Gastroesophageal sphincter (tissue), 4 donors: ENCODE results near the gene STK11IP. TPM values are rescaled to one million over a fixed set of nuclear protein-coding genes. Genes with fewer than 3 reads are reported as not detected.

ENCODE experiments used
- ATAC-seq: fragments of 150-250 bp; one replicate; pipeline ENCODE4 v1.9.1; 2016; ENCODE audit warnings: mild to moderate bottlenecking, moderate library complexity
- H3K27ac ChIP-seq, 4 donors: fragments of 200-600 bp; sonication (generic) in 3 of 4; 1 replicate in 3 of 4; 2 replicates in 1 of 4; pipeline ENCODE4 v1.5.1; 2016 to 2019
- H3K27me3 ChIP-seq: fragments of 200-600 bp; sonication (generic); one replicate; pipeline ENCODE4 v1.5.1; 2019
- H3K36me3 ChIP-seq, 2 donors: fragments of 200-600 bp; sonication (generic); one replicate each; pipeline ENCODE4 v1.5.1; 2019; ENCODE audit warnings: control low read depth in 1 of 2
- H3K4me1 ChIP-seq, 3 donors: fragments of 200-600 bp; sonication (generic); 1 replicate in 2 of 3; 2 replicates in 1 of 3; pipeline ENCODE4 v1.5.1; 2016 to 2019; ENCODE audit warnings: control low read depth in 2 of 3
- H3K4me3 ChIP-seq, 2 donors: fragments of 200-600 bp; sonication (generic); one replicate each; pipeline ENCODE4 v1.5.1; 2019; ENCODE audit warnings: mild to moderate bottlenecking in 1 of 2, moderate library complexity in 1 of 2
- H3K9me3 ChIP-seq, 3 donors: fragments of 200-600 bp; sonication (generic); one replicate each; pipeline ENCODE4 v1.5.1; 2017 to 2019; ENCODE audit warnings: control low read depth in 2 of 3
- CTCF ChIP-seq, 4 experiments: fragments of 200-600 bp in 2 of 4; fragments of 450-650 bp in 2 of 4; sonication (generic) in 1 of 4; IDR thresholded peaks; one replicate each; pipeline ENCODE4 v1.5.1; 2017 to 2019; ENCODE audit warnings: antibody characterized with exemption in 4 of 4, mild to moderate bottlenecking in 2 of 4, moderate library complexity in 2 of 4
- EP300 ChIP-seq: sonication (generic); formaldehyde crosslinking; IDR thresholded peaks from one replicate; pipeline ENCODE4 v1.6.1; 2017; ENCODE audit warnings: antibody characterized with exemption, mild to moderate bottlenecking
- POLR2A ChIP-seq, 2 donors: fragments of 450-650 bp; IDR thresholded peaks; one replicate each; pipeline ENCODE4 v1.6.1; 2017; ENCODE audit warnings: antibody characterized with exemption in 2 of 2, mild to moderate bottlenecking in 2 of 2, moderate library complexity in 1 of 2
- POLR2AphosphoS5 ChIP-seq: sonication (generic); formaldehyde crosslinking; IDR thresholded peaks from one replicate; pipeline ENCODE4 v1.6.1; 2017; ENCODE audit warnings: antibody characterized with exemption
- WGBS, 2 donors: methylation state at CpG; one replicate each; pipeline ENCODE4 v1.1.5; 2018; ENCODE audit warnings: low coverage in 1 of 2; 5-methylcytosine and 5-hydroxymethylcytosine counted together
- total RNA-seq, 4 donors: library from RNA; depleted of rRNA; stranded (reverse); fragments of >200 nt; gene quantifications; one replicate each; pipeline ENCODE4 v1.1.0, GENCODE V29; 2016

The STK11IP gene
- total RNA-seq, 4 donors from 2014 or later: 7.0 to 19.2 (median 14.7) TPM

- Histone ChIP-seq H3K4me3 (no peak overlapping the region), H3K27me3 (no peaks in the 10 kb centered on the region), H3K4me1 (peaks cover 0 to 21% (median 0%) of the 10 kb centered on the region in 3 donors), H3K9me3 (no peaks in the 10 kb centered on the region), H3K36me3 (peaks cover 0 to 94% of the 10 kb centered on the region in 2 donors), H3K27ac (peak overlapping the region in 3 of 4 donors; percentile 76 to 79 (median 77))
- ATAC-seq: no peak
- TF ChIP-seq POLR2A (IDR thresholded peaks at IDR 0.05): no peak
- 75 to 77% methylated on average over 2 to 4 of the region's 15 CpGs for WGBS, 2 donors
Measured at GRCh38 chr2:219608399-219608964, 10.8 kb downstream of the STK11IP start.

- 40 to 70% methylated on average over 1 to 3 of the region's 13 CpGs for WGBS, 2 donors
- H3K4me3 ChIP-seq: no peak overlapping the region
- peak overlapping the region; percentile 27 to 79 (median 76) for H3K27ac ChIP-seq
- TF ChIP-seq POLR2AphosphoS5 (no peak), EP300 (no peak), POLR2A (IDR thresholded peaks at IDR 0.05) (no peak), CTCF (IDR thresholded peaks at IDR 0.05) (no peak)
- ATAC-seq: no peak
- peaks cover 0 to 94% of the 10 kb centered on the region in 2 donors for H3K36me3 ChIP-seq
- H3K9me3 ChIP-seq: no peaks in the 10 kb centered on the region
- peaks cover 0 to 21% (median 0%) of the 10 kb centered on the region in 3 donors for H3K4me1 ChIP-seq
- H3K27me3 ChIP-seq: no peaks in the 10 kb centered on the region
Measured at GRCh38 chr2:219609149-219609750, 11.6 kb downstream of the STK11IP start.

GRCh38 chr2:219611306-219611705 lies 13.6 kb downstream of the STK11IP start:
- H3K4me3 ChIP-seq: no peak overlapping the region
- TF ChIP-seq CTCF (IDR thresholded peaks at IDR 0.05) (no peak), EP300 (no peak), POLR2AphosphoS5 (no peak), POLR2A (IDR thresholded peaks at IDR 0.05) (no peak)
- WGBS, 2 donors: 76% methylated on average over 4 of the region's 9 CpGs; no CpG with 5 or more reads in 1 of the 2 donors
- H3K27ac ChIP-seq: no peak overlapping the region
- no peaks in the 10 kb centered on the region for H3K27me3 ChIP-seq
- no peak for ATAC-seq
- no peaks in the 10 kb centered on the region for H3K9me3 ChIP-seq
- H3K36me3 ChIP-seq: peaks cover 0 to 94% of the 10 kb centered on the region in 2 donors
- H3K4me1 ChIP-seq: peaks cover 0 to 21% (median 0%) of the 10 kb centered on the region in 3 donors

- H3K9me3 ChIP-seq: no peaks in the 10 kb centered on the region
- no peaks in the 10 kb centered on the region for H3K27me3 ChIP-seq
- ATAC-seq: no peak
- peaks cover 0 to 92% of the 10 kb centered on the region in 2 donors for H3K36me3 ChIP-seq
- peaks cover 0 to 21% (median 0%) of the 10 kb centered on the region in 3 donors for H3K4me1 ChIP-seq
- H3K27ac ChIP-seq: no peak overlapping the region
- TF ChIP-seq EP300 (no peak), CTCF (IDR thresholded peaks at IDR 0.05) (no peak), POLR2AphosphoS5 (no peak), POLR2A (IDR thresholded peaks at IDR 0.05) (no peak)
- no peak overlapping the region for H3K4me3 ChIP-seq
- 50 to 88% methylated on average over 1 to 4 of the region's 12 CpGs for WGBS, 2 donors
Measured at GRCh38 chr2:219611866-219612576, 14.4 kb downstream of the STK11IP start.

GRCh38 chr2:219612577-219613286 lies 15.1 kb downstream of the STK11IP start:
- ATAC-seq: no peak
- H3K9me3 ChIP-seq: no peaks in the 10 kb centered on the region
- 78 to 79% methylated on average over 7 of the region's 15 CpGs for WGBS, 2 donors
- no peak overlapping the region for H3K27ac ChIP-seq
- H3K36me3 ChIP-seq: peaks cover 0 to 85% of the 10 kb centered on the region in 2 donors
- H3K4me1 ChIP-seq: peaks cover 0 to 21% (median 0%) of the 10 kb centered on the region in 3 donors
- H3K4me3 ChIP-seq: no peak overlapping the region
- no peaks in the 10 kb centered on the region for H3K27me3 ChIP-seq
- no peak for TF ChIP-seq CTCF (IDR thresholded peaks at IDR 0.05)
- TF ChIP-seq POLR2A (IDR thresholded peaks at IDR 0.05): no peak
- TF ChIP-seq EP300: no peak
- TF ChIP-seq POLR2AphosphoS5: no peak
